HG03565 (cell line): ENCODE results near the gene EI24.
"Not testable (repeated sequence)": the region's sequence is repeated elsewhere in the genome, so short reads cannot be mapped to it uniquely, and the experiment has no call there.

ENCODE experiments used
- ATAC-seq: cut with Tn5 transposase; IDR thresholded peaks from one replicate; pipeline ENCODE4 v1.9.1; 2021; ENCODE audit warnings: mild to moderate bottlenecking, moderate library complexity; ENCODE audit not compliant: unreplicated experiment

EI24 gene

GRCh38 chr11:125568970-125569914 is at the start of gene EI24:
Gene EI24 (plus strand): TSS chr11:125569477. CDS start chr11:125572528, 3,051 bp downstream.
- ATAC-seq, result peak; percentile 93

- ATAC-seq, result no peak
These were observed 49.1 kb upstream of the EI24 start for GRCh38 chr11:125519860-125520834.

GRCh38 chr11:125525303-125525702 is 44.0 kb upstream of the EI24 start:
- ATAC-seq, result no peak

GRCh38 chr11:125532668-125533067 is 36.6 kb upstream of the EI24 start:
- no peak for ATAC-seq

GRCh38 chr11:125535585-125535984 is 33.7 kb upstream of the EI24 start:
- no peak for ATAC-seq

- not testable (repeated sequence) for ATAC-seq
These were observed 32.4 kb upstream of the EI24 start for GRCh38 chr11:125536834-125537233.

GRCh38 chr11:125542709-125543108 is 26.6 kb upstream of the EI24 start:
- no peak for ATAC-seq

- no peak for ATAC-seq
These were observed 18.5 kb upstream of the EI24 start for GRCh38 chr11:125550780-125551179.

- ATAC-seq, result no peak
These were observed 17.4 kb upstream of the EI24 start for GRCh38 chr11:125551835-125552342.

- no peak for ATAC-seq
These were observed 16.4 kb upstream of the EI24 start for GRCh38 chr11:125552927-125553326.

GRCh38 chr11:125553357-125553756 is 15.9 kb upstream of the EI24 start:
- no peak for ATAC-seq

GRCh38 chr11:125554038-125554437 is 15.2 kb upstream of the EI24 start:
- ATAC-seq, result no peak

- no peak for ATAC-seq
These were observed 9.4 kb upstream of the EI24 start for GRCh38 chr11:125559888-125560287.

- ATAC-seq, result no peak
These were observed 7.4 kb upstream of the EI24 start for GRCh38 chr11:125561924-125562323.

GRCh38 chr11:125562430-125562829 is 6.8 kb upstream of the EI24 start:
- no peak for ATAC-seq

- ATAC-seq, result no peak
These were observed 4.9 kb upstream of the EI24 start for GRCh38 chr11:125564357-125564756.

GRCh38 chr11:125566235-125566634 is 3.0 kb upstream of the EI24 start:
- no peak for ATAC-seq

GRCh38 chr11:125569915-125570621 is 791 bp downstream of the EI24 start:
- no peak for ATAC-seq

GRCh38 chr11:125570952-125571351 is 1.7 kb downstream of the EI24 start:
- no peak for ATAC-seq

- ATAC-seq, result no peak
These were observed 3.6 kb downstream of the EI24 start for GRCh38 chr11:125572916-125573315.

GRCh38 chr11:125577181-125577580 is 7.9 kb downstream of the EI24 start:
- ATAC-seq, result not testable (repeated sequence)
